Esophagus mucosa (tissue), 1 donor: ENCODE data around the gene ZC3H13. TPM values are rescaled to one million over a fixed set of nuclear protein-coding genes. Genes with fewer than 3 reads are reported as not detected.
A peak's percentile ranks its signal among the peaks of the same experiment; 100 is the strongest.

Experiments used
- ATAC-seq: fragments of 200-7000 bp; cut with Tn5 transposase; one replicate; pipeline ENCODE4 v1.9.1; 2020
- total RNA-seq: library from RNA; stranded (reverse); gene quantifications from one replicate; pipeline ENCODE4 v1.2.4, GENCODE V29; 2023
- donor health status: DM: yes; HTN: yes; CAD: no.

The ZC3H13 gene
- total RNA-seq, 1 donor from 2014 or later, result 22.1 TPM

DNA sequence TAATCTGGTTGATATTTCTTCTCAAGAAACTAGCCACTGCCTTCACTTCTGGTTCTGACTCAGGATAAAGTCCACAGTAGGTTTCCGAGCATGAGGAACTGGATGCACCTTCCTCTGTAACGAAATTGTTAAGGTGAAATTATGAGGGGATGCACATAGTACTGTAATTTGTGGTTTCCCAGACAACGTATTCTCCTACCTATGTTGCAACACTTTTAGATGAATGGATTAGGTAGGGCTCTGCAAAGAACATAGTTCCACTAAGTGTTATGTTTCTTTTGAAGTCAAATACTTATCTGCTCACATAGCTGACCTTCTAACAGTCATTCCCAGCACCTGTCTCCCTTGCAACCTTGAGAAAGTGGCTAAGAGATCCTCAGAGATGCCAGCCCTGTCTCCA lies 5.7 kb upstream of the ZC3H13 start:
- ATAC-seq, result no peak

DNA sequence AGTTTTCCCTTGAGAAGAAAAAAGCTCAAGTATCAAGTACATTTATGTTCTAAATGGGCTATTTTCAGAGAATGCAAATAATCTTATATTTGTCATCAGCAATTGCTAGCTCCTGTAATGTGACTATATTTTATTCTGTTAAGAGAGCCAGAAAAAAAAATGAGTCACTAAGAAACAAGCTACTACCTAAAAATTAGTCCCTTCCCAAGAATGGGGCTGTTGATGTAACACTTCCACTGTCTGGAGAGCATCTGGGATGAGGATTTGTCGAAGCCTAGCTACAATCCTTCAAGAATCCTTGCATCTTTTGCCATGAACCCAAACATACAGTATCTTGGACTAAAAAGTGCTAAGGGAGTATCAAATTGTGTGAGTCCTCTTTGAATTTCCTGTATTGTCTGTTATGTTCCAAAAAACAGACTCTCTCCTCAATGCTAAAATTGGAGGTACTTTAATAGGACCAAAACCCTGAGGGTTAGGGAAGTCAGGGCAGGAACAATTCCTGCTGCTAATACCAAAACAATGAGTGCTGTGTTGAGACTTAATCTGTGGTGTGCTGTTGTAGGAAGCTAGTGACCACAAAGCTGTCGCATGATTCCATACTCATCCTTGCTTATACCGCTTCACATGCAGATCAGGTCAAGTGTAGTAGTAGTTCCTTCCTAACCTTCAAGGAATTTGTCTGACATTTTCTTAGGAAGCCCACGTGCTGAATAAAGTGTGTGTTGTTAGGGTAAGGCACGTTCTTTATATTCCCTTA lies 4.9 kb upstream of the ZC3H13 start:
- no peak for ATAC-seq

DNA sequence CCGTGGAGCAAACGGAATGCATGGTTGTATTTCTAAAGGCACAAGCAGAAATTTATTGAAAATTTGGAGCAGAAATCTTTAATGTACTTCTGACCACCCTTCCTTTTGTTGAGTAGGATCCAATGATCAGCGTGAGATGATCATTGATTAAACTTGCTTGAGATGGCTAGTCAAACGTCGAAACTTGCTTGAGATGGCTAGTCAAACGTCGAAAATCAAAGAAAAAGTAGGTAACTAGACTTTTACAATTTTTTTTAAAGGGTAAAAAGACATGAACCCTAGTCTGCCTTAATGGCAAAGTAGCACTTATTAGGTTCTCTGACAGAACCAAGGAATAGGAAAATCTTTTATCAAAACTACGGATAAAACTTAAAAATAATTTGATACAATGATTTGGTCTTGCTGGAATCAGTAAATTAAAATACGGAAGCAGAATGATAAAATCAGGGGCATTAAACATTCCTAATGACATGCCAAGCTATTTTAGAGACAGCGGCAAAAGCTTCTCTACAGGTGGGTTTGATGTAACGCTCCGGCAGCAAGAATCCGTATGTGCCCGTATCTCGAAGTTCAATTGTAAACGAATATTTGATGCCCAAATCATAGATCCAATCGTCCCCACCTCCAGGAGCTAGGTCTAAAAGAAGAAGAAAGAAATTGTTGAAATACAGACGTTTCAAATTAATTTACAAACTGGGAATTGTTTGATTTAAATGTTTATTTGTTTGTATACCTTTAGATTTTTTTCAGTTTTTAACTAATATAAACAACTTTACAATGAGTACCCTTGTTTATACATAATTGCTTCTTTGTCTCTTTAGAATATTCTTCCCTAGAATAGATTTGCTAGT lies 841 bp upstream of the ZC3H13 start:
- no peak for ATAC-seq

DNA sequence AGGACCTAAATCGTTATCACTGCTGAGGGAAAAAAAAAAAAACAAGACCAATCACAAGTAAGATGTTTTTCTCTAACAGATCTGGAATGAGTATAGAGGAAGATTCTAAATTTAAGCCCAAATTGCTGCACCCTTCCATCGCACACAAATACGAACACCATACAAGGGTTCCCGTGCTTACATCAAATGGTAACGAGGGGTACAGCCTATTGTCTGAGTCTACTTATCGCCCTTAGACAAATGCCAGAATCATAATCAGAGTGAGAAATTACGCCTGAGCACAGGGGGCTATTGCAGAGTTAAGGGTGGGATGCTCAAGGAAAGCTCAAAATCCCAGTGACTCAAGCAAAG lies 603 bp downstream of the ZC3H13 start:
- ATAC-seq, result peak; percentile 14

DNA sequence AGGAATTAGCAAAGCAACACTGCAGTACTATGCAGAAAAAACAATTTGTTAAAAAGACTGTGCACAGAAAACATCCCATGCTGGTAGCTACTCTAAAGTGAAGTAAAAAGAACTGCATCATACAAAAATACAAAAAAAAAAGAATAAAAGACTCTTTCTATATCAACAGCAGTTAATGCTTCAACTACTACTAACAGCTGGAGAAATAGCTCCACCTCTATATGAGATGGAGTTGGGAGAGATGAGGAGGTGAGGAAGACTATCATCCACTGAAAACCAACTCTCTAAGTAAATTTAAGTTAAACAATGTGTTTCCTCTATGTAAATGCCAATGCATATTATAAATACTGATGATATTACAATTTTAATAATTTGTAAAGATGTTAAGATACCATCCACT lies 1.8 kb downstream of the ZC3H13 start:
- ATAC-seq, result no peak

DNA sequence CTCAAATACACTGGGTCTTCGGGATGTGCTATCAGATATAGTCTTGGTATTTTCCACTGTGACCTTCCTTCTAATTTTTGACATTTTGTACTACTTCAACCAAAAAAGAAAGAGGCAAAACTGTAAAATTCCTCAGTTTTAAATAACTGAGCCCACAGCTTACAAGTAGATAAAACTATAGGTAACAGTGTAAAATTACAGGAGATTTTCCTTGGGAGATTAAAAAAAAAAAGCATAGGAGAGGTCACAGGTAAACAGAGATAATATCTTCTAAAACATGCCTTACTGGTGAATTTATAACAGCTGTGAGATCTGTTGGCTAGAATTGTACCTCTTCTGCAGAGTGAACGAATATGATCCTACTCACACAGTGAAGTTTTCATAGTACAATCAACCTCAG lies 7.1 kb downstream of the ZC3H13 start:
- no peak for ATAC-seq

DNA sequence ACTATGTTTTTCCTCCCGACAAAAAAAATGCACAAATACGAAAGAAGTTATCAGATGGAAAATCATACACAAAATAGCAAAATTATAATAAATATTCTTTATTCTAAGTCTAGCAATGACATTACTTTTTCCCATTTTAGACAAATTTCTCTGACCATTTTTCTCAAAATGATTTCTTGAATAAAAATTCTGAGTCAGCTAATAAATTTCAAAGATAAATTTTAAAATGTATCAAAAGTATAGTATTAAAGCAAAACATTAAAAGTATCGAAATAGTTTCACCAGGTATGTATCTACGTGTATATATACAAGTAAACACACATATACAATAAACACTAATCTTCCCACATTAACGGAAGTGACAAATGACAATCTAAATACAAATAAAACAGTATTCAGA lies 8.9 kb downstream of the ZC3H13 start:
- no peak for ATAC-seq

DNA sequence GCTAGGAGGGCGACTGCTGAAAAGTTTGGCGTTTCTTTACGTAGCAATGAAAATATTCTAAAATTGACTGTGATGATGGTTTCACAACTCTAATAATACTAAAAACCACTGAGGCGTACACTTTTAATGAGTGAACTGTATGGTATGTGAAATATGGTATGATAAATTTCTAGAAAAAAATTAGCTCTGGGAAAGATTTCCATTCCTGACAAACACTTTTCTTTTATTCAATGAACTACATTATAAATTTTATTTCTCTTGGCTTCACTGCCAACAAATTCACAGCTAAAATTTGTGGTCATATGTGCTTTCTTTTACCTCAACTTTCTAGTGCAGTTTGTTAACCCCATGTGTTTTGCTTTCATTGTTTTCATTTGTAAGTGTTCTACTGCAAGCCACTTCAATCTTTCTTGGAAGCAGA lies 11.1 kb downstream of the ZC3H13 start:
- no peak for ATAC-seq

DNA sequence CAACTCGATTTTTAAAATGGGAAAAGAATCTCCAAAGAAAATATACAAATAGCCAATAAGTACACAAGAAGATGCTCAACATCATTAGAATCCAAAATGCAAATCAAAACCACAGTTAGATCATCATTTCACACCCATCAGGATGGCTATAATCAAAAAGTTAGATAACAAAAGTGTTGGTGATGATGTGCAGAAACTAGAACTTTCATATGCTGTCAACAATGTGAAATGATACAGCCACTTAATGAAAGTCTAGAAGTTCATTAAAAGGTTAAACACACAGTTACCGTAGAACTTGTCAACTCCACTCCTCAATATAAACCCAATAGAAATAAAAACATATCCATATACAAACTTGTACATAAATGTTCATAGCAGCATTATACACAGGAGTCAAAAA lies 11.8 kb downstream of the ZC3H13 start:
- ATAC-seq, result no peak

DNA sequence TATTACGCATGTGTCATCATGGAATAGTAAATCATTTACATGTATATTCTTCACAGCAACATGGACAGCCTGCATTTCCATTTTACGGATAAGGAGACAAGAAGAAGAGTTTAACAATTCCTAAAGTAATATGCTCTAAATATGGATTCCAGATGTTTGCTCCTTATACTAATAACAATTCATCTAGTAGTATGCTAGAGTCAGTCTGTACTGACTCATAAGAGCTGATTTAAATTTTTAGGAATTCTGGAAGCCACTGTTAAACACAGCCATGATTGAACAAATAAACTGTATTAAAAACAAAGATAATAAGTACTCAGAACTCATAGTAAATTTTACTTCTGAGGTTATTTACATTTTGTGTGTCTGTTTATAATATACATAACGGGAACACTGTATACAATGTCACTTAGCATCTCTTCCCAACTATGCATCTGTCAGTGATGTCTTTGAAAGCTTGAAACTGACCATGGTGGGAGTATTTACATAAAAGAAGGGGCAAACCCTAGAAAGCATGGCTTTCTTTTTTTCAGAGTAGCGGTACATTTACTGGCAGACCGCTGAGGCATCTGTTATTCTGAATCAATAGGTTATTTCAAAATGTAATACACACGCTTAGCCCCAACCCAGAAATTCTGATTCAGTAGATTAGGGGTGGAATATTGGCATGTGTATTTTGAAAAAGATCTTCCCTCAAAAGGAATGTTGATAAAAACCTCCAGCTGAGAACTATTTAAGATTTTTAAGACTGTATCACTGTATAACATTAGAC lies 12.9 kb downstream of the ZC3H13 start:
- no peak for ATAC-seq

DNA sequence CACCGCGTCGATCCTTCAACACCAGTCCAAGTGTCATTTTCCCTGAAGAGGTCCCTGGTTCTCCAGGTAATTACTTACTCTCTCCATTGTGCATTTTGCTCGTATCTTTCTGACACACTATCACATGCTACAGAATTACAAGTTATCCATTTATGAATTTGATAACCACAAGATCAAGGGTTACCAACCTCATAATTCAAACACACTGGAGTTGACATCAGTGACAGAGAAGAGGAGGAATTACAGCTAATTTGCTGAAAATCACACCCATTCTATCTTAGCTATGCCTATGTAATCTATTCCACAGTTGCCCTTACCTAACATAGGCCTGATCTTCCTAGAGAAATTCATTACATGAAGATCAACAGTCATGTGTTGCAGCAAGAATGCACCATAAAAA lies 14.2 kb downstream of the ZC3H13 start:
- no peak for ATAC-seq

DNA sequence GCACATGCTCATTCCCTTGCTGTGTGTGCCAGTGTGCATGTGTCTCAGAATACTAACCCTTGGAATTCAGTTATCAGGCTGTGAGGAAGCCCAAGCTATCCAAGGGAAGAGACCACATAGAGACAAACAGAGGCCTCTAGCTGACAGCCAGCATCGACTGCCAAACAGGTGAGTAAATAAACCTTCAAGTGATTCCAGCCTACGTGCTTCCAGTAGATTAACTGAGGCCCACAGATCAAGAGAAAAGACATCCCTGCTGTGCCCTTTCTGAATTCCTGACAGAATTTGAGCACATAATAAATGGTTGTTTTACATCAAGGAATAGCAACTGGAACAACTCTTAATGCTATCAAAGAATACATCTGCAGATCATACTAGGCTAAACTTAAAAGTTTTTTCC lies 17.5 kb downstream of the ZC3H13 start:
- ATAC-seq, result no peak

DNA sequence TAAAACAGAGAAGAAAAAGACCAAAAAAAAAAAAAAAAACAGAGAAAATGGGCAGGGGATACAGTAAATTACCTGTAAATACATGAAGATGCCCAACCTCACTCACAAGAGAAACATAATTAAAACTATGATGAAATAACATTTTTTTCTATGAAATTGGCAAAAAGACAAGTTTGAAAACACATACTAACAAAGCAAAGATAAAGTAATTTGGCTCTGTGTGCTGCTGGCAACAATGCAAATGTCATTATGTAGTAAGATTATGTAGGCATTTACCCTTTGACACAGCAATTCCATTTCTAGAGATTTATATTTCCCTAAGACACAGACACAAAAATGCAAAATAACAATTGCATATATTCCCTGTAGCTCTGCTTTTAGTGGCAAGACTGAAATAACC lies 20.2 kb downstream of the ZC3H13 start:
- ATAC-seq, result no peak

DNA sequence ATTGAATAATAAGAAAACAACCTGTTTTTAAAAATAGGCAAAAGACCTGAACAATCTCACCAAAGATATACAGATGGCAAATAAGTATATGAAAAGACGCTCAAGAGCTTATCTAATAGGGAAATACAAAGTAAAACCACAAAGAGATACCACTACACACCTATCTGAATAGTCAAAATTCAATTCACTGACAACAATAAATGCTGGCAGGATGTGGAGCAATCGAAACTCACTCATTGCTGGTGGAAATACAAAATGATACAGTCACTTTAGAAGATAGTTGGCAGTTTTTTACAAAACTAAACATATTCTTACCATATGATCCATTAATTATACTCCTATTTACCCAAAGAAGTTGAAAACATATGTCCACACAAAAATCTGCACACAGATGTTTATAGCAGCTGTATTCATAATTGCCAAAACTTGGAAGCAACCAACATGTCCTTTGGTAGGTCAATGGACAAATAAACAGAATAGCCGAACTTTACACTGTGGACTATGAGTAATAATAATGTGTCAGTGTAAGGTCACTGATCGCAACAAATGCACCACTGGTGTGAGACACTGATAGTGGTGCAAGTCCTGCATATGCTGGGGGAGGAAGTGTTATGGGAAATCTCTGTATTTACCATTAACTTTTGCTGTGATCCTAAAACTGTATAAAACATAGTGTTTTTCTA lies 20.8 kb downstream of the ZC3H13 start:
- ATAC-seq, result no peak

DNA sequence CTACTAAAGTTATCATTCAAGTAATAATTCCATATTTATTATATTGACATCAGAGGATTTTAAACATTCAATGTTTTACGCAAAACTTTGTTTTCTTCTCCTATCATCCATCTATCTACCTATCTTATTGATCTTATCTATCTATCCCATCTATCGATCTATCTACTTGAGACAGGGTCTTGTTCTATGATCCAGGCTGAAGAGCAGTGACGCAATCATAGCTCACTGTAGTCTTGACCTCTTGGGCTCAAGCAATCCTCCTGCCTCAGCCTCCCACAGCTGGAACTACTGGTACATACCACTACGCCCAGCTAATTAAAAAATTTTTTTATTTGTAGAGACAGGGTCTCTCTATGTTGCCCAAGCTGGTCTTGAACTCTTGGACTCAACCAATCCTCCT lies 27.4 kb downstream of the ZC3H13 start:
- ATAC-seq, result no peak

DNA sequence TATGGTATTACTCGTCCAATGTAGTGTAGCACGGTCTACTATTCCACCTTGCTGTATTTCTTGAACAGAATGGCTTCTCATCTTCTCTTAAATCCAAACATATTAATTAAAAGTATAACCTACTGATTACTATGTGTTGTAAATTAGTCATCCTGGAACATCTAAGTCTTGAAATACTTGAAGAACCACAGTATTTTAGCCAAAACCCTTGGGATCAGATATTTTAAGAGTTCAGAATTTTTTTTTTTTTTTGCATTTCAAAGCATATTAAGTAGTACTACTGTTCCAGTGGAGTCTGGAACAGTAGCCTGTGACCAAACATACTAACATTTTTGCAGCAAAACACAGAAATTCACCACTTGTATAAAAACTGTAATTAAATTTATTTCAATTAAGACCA lies 30.1 kb downstream of the ZC3H13 start:
- ATAC-seq, result no peak

DNA sequence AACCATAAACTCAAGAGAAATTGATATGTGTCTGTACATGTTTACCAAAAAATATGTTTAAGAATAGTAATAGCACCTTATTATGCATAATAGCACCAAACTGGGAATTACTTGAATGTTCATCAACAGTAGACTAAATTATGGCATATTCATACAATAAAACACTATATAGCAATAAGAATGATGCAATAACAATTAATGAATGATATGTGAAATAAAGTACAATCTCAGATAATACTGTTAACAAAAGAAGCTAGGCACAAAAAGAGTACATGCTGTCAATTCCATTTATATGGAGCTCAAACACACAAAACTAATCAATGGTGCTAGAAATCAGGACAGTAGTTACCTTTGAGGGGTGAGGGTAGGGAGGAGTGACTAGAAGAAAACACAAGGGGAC lies 36.3 kb downstream of the ZC3H13 start:
- ATAC-seq, result no peak

DNA sequence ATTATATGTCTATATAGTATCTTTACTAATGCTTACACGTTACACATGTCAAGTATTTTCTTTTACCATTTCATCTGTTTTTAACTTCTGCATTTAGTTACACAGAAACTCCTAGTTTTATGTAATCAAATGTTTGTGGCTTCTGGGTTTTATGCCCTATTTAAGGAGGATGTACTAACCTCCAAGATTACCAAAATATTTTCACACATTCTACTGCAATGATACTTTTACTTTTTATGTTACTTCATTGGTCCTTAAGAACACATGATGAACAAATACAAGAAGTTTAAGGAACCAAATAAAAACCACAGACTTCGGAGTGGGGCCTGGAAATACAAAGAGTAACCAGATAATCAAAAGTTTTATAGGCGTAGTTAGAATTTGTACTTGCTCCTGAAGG lies 37.2 kb downstream of the ZC3H13 start:
- ATAC-seq, result no peak

DNA sequence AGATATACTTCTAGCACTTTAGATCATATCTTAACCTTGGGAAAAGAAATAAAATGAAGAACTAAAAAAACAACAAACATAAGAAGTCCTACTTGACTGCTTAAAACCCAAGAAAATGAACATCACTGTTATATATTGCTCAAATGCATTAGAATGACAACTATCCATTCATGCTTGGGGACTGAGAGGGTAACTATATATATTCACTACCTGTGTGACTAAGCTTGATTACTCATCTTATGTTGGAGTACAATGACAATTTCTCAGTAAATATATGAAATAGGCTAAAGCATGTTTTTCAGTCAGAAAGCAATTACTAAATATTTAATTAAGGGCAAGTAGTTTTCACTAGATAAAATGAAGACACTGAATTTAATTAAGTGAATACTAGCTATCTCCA lies 40.1 kb downstream of the ZC3H13 start:
- no peak for ATAC-seq

DNA sequence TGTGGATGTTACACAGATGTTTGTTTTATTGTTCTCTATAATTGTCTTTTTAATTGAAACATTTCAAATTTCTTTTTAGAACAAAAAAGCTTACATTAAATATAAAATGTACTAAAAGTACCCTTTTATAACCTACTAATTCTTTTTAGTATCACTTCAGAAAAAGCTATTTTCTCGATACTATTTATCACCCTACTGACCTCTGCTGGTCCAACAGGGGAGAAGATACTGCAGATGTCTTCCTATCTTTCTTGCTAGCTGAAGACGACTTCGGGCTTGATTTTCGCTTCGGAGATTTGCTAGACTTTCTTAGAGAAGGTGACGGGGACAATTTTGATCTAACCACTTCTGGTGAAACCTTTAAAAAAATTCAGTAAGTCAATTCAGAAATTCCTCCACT lies 42.4 kb downstream of the ZC3H13 start:
- no peak for ATAC-seq

DNA sequence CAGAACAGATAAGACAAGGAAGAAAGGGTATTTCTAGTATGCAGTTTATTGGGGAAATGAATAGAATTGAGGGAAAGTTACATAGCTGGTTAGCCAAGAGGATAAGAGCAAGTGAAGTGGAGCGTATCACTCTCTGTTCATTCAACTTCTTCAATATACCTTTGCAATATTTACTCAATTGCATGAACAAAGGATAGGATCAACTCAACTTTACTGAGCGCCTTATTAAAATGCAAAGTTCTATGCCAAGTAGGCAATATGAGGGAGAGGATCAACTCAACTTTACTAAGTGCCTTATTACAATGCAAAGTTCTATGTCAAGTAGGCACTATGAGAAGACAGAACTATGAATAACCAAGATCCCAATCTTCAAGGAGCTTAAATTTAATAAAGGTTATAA lies 43.9 kb downstream of the ZC3H13 start:
- peak; percentile 84 for ATAC-seq

DNA sequence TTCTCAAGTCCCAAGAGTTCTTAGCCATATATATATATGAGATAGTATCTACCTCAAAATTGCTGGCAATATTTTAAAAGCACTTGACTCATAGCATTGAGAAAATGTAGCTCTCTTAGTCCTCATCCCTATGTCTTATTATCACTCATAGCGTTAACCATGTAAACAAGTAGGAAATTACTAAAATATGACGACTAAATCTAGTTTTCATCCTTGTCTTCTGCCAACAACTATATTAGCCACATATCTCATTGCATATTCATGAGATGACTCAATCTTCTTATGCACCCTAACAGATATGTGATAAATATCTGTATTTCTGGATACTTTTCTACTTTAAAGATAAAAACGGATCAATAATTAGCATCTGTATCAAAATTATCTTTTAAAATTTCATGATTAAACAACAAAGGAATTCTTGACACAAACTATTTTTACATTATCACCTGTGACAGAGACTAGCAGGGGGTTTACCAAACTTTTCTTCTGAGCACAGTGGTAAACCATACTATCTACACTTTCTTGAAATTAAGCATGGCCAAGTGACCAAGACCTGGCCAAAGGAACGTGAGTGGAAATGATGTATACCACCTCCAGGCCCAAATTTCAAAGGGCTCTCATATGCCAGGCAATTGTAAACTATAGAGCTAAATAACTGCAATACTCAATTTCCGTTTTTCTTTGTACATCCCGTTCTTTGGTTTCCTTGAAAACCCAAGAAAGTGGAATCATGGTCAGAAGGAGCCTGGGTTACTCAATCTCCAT lies 45.7 kb downstream of the ZC3H13 start:
- ATAC-seq, result no peak
